Hepatocyte (in vitro differentiated cells): ENCODE results near the gene ATP2C2.

Source experiments
- EZH2 ChIP-seq: fragments of 200-600 bp; sonication (generic); IDR thresholded peaks from 2 replicates; pipeline ENCODE4 v1.6.1; 2016; ENCODE audit warnings: antibody characterized with exemption, mild to moderate bottlenecking, borderline replicate concordance
- EZH2phosphoT487 ChIP-seq: fragments of 200-600 bp; sonication (generic); IDR thresholded peaks from one replicate; pipeline ENCODE4 v1.6.1; 2018; ENCODE audit warnings: antibody characterized with exemption, mild to moderate bottlenecking, low read depth, moderate library complexity; ENCODE audit not compliant: unreplicated experiment, severe bottlenecking
- TF ChIP-seq, protein P1 (sequence below): fragments of 200-600 bp; sonication (generic); IDR thresholded peaks from 2 replicates; pipeline ENCODE4 v1.5.1; 2016; ENCODE audit warnings: antibody characterized with exemption, mild to moderate bottlenecking; ENCODE audit not compliant: poor library complexity

DNA sequence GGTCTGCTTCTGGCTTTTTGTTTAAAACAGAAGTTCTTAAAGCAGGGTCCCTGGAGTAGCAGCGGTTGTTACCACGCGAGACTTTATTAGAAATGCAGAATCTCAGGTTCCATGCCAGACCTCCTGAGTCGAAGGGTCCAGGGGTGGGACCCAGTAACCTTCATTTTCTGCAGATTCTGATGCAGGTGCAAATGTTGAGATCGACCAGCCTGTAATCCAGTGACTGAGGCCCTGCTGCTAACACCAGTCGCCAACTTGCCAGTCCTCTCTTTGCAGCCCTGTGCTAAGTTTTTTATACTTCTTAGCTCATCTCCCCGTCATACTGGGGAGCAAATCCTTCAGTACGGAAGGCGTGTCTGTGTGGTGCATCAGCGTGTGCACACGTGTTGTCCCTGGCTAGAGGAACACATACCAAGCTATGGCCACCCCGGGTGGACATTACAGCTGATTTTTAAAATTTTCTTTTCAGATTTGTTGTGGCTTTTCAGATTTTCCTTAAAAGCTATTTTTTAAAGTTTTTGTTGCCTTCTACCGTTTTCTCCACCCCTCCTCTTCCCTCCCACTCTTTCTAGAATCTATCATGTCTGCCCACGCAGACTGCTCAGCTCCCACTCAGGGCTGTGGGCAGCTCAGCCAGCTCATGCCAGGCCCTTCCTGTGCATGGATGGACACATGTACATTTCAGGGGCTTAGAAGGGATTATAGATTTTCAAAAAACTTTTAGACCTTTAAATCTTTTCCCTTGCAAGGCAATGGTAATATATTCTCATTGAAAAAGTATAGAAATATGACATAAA is 78.5 kb downstream of the ATP2C2 start:
- TF ChIP-seq, protein P1, sequence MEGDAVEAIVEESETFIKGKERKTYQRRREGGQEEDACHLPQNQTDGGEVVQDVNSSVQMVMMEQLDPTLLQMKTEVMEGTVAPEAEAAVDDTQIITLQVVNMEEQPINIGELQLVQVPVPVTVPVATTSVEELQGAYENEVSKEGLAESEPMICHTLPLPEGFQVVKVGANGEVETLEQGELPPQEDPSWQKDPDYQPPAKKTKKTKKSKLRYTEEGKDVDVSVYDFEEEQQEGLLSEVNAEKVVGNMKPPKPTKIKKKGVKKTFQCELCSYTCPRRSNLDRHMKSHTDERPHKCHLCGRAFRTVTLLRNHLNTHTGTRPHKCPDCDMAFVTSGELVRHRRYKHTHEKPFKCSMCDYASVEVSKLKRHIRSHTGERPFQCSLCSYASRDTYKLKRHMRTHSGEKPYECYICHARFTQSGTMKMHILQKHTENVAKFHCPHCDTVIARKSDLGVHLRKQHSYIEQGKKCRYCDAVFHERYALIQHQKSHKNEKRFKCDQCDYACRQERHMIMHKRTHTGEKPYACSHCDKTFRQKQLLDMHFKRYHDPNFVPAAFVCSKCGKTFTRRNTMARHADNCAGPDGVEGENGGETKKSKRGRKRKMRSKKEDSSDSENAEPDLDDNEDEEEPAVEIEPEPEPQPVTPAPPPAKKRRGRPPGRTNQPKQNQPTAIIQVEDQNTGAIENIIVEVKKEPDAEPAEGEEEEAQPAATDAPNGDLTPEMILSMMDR, result no peak
- TF ChIP-seq EZH2 (no peak), EZH2phosphoT487 (no peak)
